Endodermal cell (in vitro differentiated cells): ENCODE data around the gene C6orf62. TPM values are rescaled to one million over a fixed set of nuclear protein-coding genes. Genes with fewer than 3 reads are reported as not detected.
A peak's percentile ranks its signal among the peaks of the same experiment; 100 is the strongest.
"Not testable (repeated sequence)": the region's sequence is repeated elsewhere in the genome, so short reads cannot be mapped to it uniquely, and the experiment has no call there.

Experiments used
- DNase-seq: peaks from one replicate; pipeline ENCODE4 v3.0.0-alpha.2; 2017
- H3K27ac ChIP-seq: 2 replicates; pipeline ENCODE4 v1.5.1; 2013; ENCODE audit warnings: mild to moderate bottlenecking, low read depth, low read length, moderate library complexity
- H3K27me3 ChIP-seq: 2 replicates; pipeline ENCODE4 v1.6.1; 2013; ENCODE audit warnings: mild to moderate bottlenecking, low read length, moderate library complexity; ENCODE audit not compliant: insufficient read depth, control insufficient read depth, poor library complexity, severe bottlenecking
- H3K36me3 ChIP-seq: 2 replicates; pipeline ENCODE4 v1.7.0; 2013; ENCODE audit warnings: mild to moderate bottlenecking, low read length, moderate library complexity; ENCODE audit not compliant: control insufficient read depth, insufficient read depth
- H3K4me1 ChIP-seq: one replicate; pipeline ENCODE4 v1.7.0; 2013; ENCODE audit warnings: low read length; ENCODE audit not compliant: control insufficient read depth, insufficient read depth
- H3K4me3 ChIP-seq: 2 replicates; pipeline ENCODE4 v1.5.1; 2013; ENCODE audit warnings: mild to moderate bottlenecking, low read length, moderate library complexity
- H3K9ac ChIP-seq: 2 replicates; pipeline ENCODE4 v1.6.1; 2013; ENCODE audit warnings: mild to moderate bottlenecking, low read length, moderate library complexity; ENCODE audit not compliant: poor library complexity, severe bottlenecking; ENCODE audit errors: extremely low read depth
- H3K9me3 ChIP-seq: 2 replicates; pipeline ENCODE4 v1.6.1; 2013; ENCODE audit warnings: mild to moderate bottlenecking, low read length, moderate library complexity; ENCODE audit not compliant: control insufficient read depth
- H3K27ac Mint-ChIP-seq: 2 replicates; pipeline ENCODE4 v1.8.0; 2020; ENCODE audit warnings: mixed read lengths
- H3K27me3 Mint-ChIP-seq: 2 replicates; pipeline ENCODE4 v1.8.0; 2021; ENCODE audit warnings: mild to moderate bottlenecking, mixed read lengths; ENCODE audit not compliant: insufficient read depth
- H3K36me3 Mint-ChIP-seq: 2 replicates; pipeline ENCODE4 v1.8.0; 2020; ENCODE audit warnings: low read depth, mixed read lengths
- H3K4me1 Mint-ChIP-seq: 2 replicates; pipeline ENCODE4 v1.8.0; 2020; ENCODE audit warnings: mixed read lengths
- H3K4me3 Mint-ChIP-seq: 2 replicates; pipeline ENCODE4 v1.8.0; 2020; ENCODE audit warnings: mild to moderate bottlenecking, moderate library complexity, mixed read lengths
- H3K9me3 Mint-ChIP-seq: 2 replicates; pipeline ENCODE4 v1.8.0; 2020; ENCODE audit warnings: mild to moderate bottlenecking, mixed read lengths
- CTCF ChIP-seq: fragments of 200-600 bp; sonication (generic); conservative IDR thresholded peaks from 2 replicates; pipeline ENCODE4 v1.5.0; 2021; ENCODE audit warnings: antibody characterized with exemption, mild to moderate bottlenecking
- WGBS, 2 experiments: methylation state at CpG; one replicate each; pipeline versions ENCODE4 v1.1.5 to v1.1.7; 2013; ENCODE audit warnings: missing lambda C conversion rate in 2 of 2, mixed read lengths in 1 of 2; ENCODE audit not compliant: insufficient coverage in 1 of 2, insufficient read length in 1 of 2; 5-methylcytosine and 5-hydroxymethylcytosine counted together
- total RNA-seq, 2 donors: library from RNA; stranded (reverse); fragmentation: NEBNext Ultra II Directional in 1 of 2; extraction: Animal tissue kit (Norgen Biotek cat#: 25700) in 1 of 2; gene quantifications; 2 replicates in 1 of 2; 3 replicates in 1 of 2; pipeline ENCODE4 v1.2.1, GENCODE V29; 2021

Gene C6orf62
- total RNA-seq, 2 donors from 2014 or later, result 106 to 120 TPM

DNA sequence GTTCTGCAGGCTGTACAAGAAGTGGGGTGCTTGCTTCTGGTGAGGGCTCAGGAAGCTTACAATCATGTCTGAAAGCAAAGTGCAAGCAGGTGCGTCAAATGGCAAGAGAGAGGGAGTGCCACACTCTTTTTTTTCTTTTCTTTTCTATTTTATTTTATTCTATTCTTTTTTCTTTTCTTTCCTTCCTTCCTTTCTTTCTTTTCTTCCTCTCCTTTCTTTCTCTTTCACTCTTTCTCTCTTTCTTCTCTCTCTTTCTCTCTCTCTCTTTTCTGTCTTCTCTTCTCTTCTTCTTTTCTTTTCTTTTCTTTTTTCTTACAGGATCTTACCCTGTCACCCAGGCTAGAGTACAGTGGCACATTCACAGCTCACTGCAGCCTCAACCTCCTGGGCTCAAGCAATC, 32.5 kb downstream of the C6orf62 start:
- Mint-ChIP-seq H3K36me3 (peaks cover 31% of the 10 kb centered on the region), H3K9me3 (peaks cover 15% of the 10 kb centered on the region), H3K27me3 (peaks cover 3% of the 10 kb centered on the region), H3K4me1 (peaks cover 27% of the 10 kb centered on the region), H3K4me3 (no peak overlapping the region), H3K27ac (no peak overlapping the region)
- no peak overlapping the region for H3K27ac ChIP-seq
- TF ChIP-seq CTCF, result no peak
- no peak for DNase-seq
- no peaks in the 10 kb centered on the region for H3K27me3 ChIP-seq
- peaks cover 8% of the 10 kb centered on the region for H3K9me3 ChIP-seq
- H3K9ac ChIP-seq, result no peak overlapping the region
- no peak overlapping the region for H3K4me3 ChIP-seq
- WGBS, 2 experiments, result 84 to 100% methylated on average over 1 of the region's 1 CpG
- peaks cover 8% of the 10 kb centered on the region for H3K4me1 ChIP-seq
- no peaks in the 10 kb centered on the region for H3K36me3 ChIP-seq

DNA sequence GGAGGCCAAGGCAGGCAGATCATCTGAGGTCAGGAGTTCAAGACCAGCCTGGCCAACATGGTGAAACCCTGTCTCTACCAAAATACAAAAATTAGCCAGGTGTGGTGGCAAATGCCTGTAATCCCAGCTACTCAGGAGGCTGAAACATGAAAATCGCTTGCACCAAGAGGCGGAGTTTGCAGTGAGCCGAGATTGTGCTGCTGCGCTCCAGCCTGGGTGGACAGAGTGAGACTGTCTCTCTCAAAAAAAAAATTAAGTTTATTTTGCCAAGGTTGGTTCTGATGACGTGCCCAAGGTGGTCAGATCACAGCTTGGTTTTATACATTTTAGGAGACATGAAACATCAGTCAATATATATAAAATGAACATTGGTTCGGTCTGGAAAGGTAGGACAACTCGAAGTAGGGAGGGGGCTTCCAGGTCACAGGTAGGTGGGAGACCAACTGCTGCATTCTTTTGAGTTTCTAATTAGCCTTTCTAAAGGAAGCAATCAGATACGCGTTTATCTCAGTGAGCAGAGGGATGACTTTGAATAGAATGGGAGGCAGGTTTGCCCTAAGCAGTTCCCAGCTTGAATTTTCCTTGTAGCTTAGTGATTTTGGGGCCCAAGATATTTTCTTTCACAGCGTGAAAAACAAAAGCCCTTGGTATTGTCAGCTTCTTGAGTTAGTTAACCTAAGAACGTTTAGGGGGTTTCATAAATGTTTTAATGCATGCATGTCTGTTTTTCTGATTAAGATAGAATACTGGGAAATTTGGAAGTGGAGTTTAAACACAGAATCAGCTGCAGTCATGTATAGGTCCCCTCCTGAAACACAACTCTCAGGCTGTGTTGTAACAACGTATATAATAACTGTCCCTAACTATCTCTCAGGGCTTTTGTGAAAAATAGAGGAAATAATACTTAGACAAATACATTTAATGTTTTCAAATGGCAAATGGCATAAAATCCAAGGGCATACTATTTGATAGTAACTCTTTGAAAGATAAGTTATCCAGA, 35.4 kb downstream of the C6orf62 start:
- peaks cover 3% of the 10 kb centered on the region for H3K27me3 Mint-ChIP-seq
- H3K4me1 Mint-ChIP-seq, result peaks cover 19% of the 10 kb centered on the region

DNA sequence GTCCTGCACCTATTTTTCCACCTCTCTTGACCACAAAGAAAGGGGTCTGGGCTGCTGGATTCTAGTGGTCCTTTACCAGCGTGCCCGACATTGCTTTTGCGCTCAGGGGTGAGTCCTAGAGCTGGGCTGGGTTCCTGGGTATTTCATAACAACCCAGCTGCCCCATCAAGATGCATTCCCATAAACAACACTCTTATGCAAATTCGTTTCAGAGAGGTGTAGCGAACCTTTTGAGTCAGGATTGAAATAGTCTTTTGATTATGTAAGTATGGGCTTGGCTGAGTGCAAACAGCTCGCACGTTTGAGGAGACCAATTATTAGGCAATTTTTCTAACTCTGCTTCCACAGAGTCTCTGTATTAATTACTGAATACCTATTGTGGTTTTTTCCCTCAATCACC, 38.4 kb downstream of the C6orf62 start:
- peaks cover 8% of the 10 kb centered on the region for H3K9me3 ChIP-seq
- no peak overlapping the region for H3K27ac Mint-ChIP-seq
- 92 to 94% methylated on average over 3 to 7 of the region's 7 CpGs for WGBS, 2 experiments
- no peak overlapping the region for H3K4me3 ChIP-seq
- H3K9me3 Mint-ChIP-seq, result peaks cover 37% of the 10 kb centered on the region
- H3K4me1 ChIP-seq, result peaks cover 4% of the 10 kb centered on the region
- peaks cover 19% of the 10 kb centered on the region for H3K4me1 Mint-ChIP-seq
- no peak for DNase-seq
- H3K36me3 ChIP-seq, result no peaks in the 10 kb centered on the region
- no peak for TF ChIP-seq CTCF
- H3K27ac ChIP-seq, result no peak overlapping the region
- no peak overlapping the region for H3K4me3 Mint-ChIP-seq
- H3K27me3 ChIP-seq, result no peaks in the 10 kb centered on the region
- H3K36me3 Mint-ChIP-seq, result peaks cover 40% of the 10 kb centered on the region
- H3K9ac ChIP-seq, result no peak overlapping the region
- H3K27me3 Mint-ChIP-seq, result peaks cover 3% of the 10 kb centered on the region

More for the DNA sequence above, 35.4 kb downstream of the C6orf62 start:
- WGBS, 2 experiments, result 50 to 59% methylated on average over 6 to 9 of the region's 12 CpGs
- Histone ChIP-seq H3K4me3 (peak overlapping the region; percentile 35), H3K9me3 (peaks cover 8% of the 10 kb centered on the region), H3K36me3 (no peaks in the 10 kb centered on the region), H3K4me1 (peaks cover 4% of the 10 kb centered on the region), H3K9ac (no peak overlapping the region), H3K27me3 (no peaks in the 10 kb centered on the region), H3K27ac (peak overlapping the region; percentile 34)
- Mint-ChIP-seq H3K27ac (peak overlapping the region; percentile 82), H3K9me3 (peaks cover 23% of the 10 kb centered on the region), H3K4me3 (no peak overlapping the region), H3K36me3 (peaks cover 40% of the 10 kb centered on the region)
- no peak for TF ChIP-seq CTCF
- DNase-seq, result peak; percentile 54

DNA sequence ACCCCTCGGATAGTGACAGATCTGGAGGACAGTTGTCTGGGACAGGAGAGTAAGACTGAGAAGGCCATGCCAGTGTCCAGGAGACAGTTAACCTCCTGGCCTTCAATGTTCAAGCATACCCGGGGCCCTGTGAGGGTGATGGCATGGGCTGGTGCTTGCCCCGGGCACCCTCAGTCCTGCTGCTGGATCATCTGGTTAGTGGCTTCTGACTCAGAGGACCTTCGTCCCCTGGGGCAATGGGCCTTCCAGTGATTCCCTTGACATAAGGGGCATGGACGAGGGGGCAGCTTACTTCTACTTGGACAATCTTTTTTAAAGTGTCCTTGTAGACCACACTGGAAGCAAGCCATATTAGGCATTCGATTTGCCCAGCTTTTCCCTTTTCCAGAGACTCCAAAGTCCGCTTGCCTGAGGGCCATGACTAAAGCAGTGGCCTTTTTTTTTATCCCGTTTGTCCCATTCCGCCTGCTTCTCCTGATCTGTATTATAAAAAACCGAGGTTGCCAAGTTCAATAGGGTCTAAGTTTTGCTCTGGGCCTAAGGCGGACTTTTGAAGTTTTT, 40.1 kb downstream of the C6orf62 start:
- H3K9ac ChIP-seq, H3K4me3 ChIP-seq, DNase-seq, H3K27ac Mint-ChIP-seq, H3K4me3 Mint-ChIP-seq, H3K27me3 Mint-ChIP-seq, H3K36me3 ChIP-seq, H3K27ac ChIP-seq, H3K27me3 ChIP-seq, H3K4me1 ChIP-seq: not testable (repeated sequence)
- H3K36me3 Mint-ChIP-seq, result peaks cover 54% of the 10 kb centered on the region
- peaks cover 54% of the 10 kb centered on the region for H3K9me3 Mint-ChIP-seq
- peaks cover 16% of the 10 kb centered on the region for H3K9me3 ChIP-seq
- 93 to 94% methylated on average over 6 to 11 of the region's 11 CpGs for WGBS, 2 experiments
- peaks cover 12% of the 10 kb centered on the region for H3K4me1 Mint-ChIP-seq
